Activated T-helper 2 cell treated with anti-CD3 and anti-CD28 coated beads, Interferon-gamma antibody, Interleukin-2, Interleukin-4, amounts not matched to agents 10 μg/mL and 5 μg/mL and 100 μg/mL, durations not matched to agents 14 hours and 24 hours and 36 hours (primary cell): ENCODE measurements around the gene ANKRD12. TPM values are rescaled to one million over a fixed set of nuclear protein-coding genes. Genes with fewer than 3 reads are reported as not detected.
"Not testable (repeated sequence)": the region's sequence is repeated elsewhere in the genome, so short reads cannot be mapped to it uniquely, and the experiment has no call there.

Experiments
- DNase-seq: peaks from one replicate; pipeline ENCODE4 v3.0.0; 2021; ENCODE audit warnings: low spot score
- H3K27ac Mint-ChIP-seq: one replicate; pipeline ENCODE4 v1.8.0; 2021; ENCODE audit warnings: mixed read lengths
- H3K27me3 Mint-ChIP-seq: one replicate; pipeline ENCODE4 v1.8.0; 2021; ENCODE audit warnings: low read depth, mixed read lengths
- H3K36me3 Mint-ChIP-seq: one replicate; pipeline ENCODE4 v1.8.0; 2021; ENCODE audit warnings: low read depth, mixed read lengths
- H3K4me1 Mint-ChIP-seq: one replicate; pipeline ENCODE4 v1.8.0; 2021; ENCODE audit warnings: low read depth, mixed read lengths
- H3K4me3 Mint-ChIP-seq: one replicate; pipeline ENCODE4 v1.8.0; 2021; ENCODE audit warnings: low read depth, mild to moderate bottlenecking, moderate library complexity, mixed read lengths
- H3K9me3 Mint-ChIP-seq: one replicate; pipeline ENCODE4 v1.8.0; 2021; ENCODE audit warnings: mixed read lengths
- intact Hi-C: fragments of 100-400 bp; cut with micrococcal nuclease; formaldehyde crosslinking; loops from one replicate; pipeline ENCODE4 v1.15.1; 2023
- total RNA-seq: library from RNA; stranded (reverse); gene quantifications from 2 replicates; pipeline ENCODE4 v1.2.3, GENCODE V29; 2022

Gene ANKRD12
- 66.0 and 68.7 TPM in 2 replicates for total RNA-seq

DNA sequence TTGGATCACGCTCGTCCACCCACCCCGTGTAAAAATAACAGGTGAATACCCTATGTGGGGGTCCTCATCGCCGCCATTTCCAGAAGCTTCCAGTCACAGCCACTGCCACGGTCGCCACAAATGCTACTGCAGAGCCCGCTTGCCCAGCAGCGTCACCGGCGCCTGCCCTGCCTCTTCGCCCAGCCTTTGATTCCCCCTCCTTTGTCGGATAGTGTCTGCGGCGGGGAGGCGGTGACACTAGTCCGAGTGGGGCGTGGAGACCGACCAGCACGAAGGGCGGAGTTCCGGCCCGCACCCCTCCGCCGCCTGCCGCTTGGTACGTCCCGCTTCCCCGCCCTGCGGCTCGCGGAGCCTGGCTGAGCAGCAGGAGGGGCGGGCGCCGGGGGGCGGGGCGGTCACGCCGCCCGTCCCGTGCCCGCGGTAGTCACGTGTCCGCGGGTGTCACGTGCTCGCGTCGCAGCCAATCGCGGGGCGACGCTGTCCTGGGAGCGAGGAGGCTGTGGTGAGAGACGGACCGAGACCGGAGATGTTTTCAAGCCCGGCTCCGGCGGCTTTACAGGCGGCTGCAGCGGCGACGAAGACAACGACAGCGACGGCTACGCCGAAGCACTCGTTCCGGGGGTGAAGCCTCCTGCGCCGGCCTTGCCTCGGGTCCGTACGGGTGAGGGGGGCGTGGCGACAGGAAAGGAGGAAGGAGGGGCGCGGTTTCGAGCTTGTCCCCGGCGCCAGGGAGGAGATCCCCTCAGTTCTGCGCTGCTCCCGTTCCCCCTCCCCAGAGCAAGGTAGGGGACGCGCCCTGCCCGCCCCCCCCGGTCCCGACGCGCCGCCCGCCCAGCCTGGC lies at the start of gene ANKRD12:
ANKRD12 (plus strand) TSS at position 467 of the 841 bp plus-strand sequence. CDS start 45,652 bp downstream, outside the sequence.
- Mint-ChIP-seq H3K4me3 (peak within 1 kb of the TSS; percentile 95), H3K4me1 (peaks cover 54% of the 10 kb centered on the region), H3K27me3 (no peaks in the 10 kb centered on the region), H3K9me3 (no peaks in the 10 kb centered on the region), H3K27ac (peak within 1 kb of the TSS; percentile 99), H3K36me3 (peaks cover 68% of the 10 kb centered on the region)
- intact Hi-C loops, result loop anchor here (1.0 to 5.0 kb wide), 7 partner anchors 19 to 776 kb away; partner anchors contain the start of genes NDUFV2, RALBP1, TWSG1 and VAPA
- peak; percentile 98 for DNase-seq

DNA sequence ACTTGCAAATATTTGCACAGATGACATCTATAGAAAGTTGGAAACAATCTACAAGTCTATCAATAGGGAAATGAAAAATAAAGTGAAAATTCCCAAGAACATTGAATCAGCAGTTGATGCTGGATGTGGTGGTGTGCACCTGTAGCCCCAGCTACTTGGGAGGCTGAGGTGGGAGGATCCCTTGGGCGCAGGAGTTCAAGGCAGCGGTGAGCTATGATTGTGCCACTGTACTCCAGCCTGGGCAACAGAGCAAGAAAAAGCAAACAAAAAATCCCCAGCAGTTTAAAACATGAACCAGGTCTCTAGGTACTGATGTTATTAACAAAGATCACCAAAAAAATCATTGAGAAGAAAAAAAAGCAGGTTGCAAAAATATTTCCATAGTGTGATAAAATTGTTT lies 49.4 kb upstream of the ANKRD12 start:
- intact Hi-C loops, result loop anchor here (10.0 kb wide), 1 partner anchor 528 kb away; the partner anchor contains the start of gene PPP4R1
- peaks cover 15% of the 10 kb centered on the region for H3K9me3 Mint-ChIP-seq
- H3K27ac Mint-ChIP-seq, result peak overlapping the region; percentile 67
- peak overlapping the region; percentile 16 for H3K4me3 Mint-ChIP-seq
- no peak for DNase-seq
- H3K36me3 Mint-ChIP-seq, result peaks cover 42% of the 10 kb centered on the region
- no peaks in the 10 kb centered on the region for H3K27me3 Mint-ChIP-seq
- H3K4me1 Mint-ChIP-seq, result peaks cover 59% of the 10 kb centered on the region

DNA sequence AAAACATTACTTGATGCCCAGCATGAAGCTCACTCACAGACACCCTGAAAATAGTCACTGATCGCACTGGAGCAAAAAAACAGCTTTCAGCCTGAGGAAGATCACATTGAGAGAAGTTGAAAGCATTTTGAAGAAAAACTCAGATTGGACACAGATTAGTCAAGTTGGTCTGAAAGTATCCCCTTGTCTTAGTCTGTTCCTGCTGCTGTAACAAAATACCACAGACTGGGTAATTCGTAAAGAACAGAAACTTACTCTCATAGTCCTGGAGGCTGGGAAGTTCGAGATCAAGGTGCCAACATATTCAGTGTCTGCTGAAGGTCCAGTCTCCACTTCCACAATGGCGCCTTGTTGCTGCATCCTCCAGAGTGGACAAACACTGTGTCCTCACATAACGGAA lies 48.3 kb upstream of the ANKRD12 start:
- intact Hi-C loops, result loop anchor here (10.0 kb wide), 1 partner anchor 527 kb away; the partner anchor contains the start of gene PPP4R1
- peaks cover 58% of the 10 kb centered on the region for H3K4me1 Mint-ChIP-seq
- H3K36me3 Mint-ChIP-seq, result peaks cover 42% of the 10 kb centered on the region
- peak overlapping the region; percentile 85 for H3K27ac Mint-ChIP-seq
- H3K9me3 Mint-ChIP-seq, result peaks cover 15% of the 10 kb centered on the region
- no peak for DNase-seq
- H3K27me3 Mint-ChIP-seq, result no peaks in the 10 kb centered on the region
- H3K4me3 Mint-ChIP-seq, result peak overlapping the region; percentile 69

DNA sequence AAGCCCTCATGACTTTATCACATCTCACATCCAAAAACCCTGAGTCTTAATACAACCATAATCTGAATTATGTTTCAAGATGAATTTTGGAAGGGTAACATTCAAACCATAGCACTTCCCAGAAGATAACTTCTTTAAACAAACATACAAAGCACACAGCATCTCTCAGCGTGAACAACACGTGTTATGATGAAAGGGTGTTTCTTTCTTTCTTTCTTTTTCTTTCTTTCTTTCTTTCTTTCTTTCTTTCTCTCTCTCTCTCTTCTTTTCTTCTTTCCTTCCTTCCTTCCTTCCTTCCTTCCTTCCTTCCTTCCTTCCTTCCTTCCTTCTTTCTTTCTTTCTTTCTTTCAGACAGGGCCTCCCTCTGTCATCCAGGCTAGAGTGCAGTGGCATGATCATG lies 47.9 kb upstream of the ANKRD12 start:
- not testable (repeated sequence) for DNase-seq, H3K27me3 Mint-ChIP-seq
- intact Hi-C loops, result loop anchor here (10.0 kb wide), 1 partner anchor 526 kb away; the partner anchor contains the start of gene PPP4R1
- peaks cover 42% of the 10 kb centered on the region for H3K36me3 Mint-ChIP-seq
- peak overlapping the region; percentile 85 for H3K27ac Mint-ChIP-seq
- H3K4me3 Mint-ChIP-seq, result peak overlapping the region; percentile 69
- H3K4me1 Mint-ChIP-seq, result peaks cover 55% of the 10 kb centered on the region
- peaks cover 15% of the 10 kb centered on the region for H3K9me3 Mint-ChIP-seq

DNA sequence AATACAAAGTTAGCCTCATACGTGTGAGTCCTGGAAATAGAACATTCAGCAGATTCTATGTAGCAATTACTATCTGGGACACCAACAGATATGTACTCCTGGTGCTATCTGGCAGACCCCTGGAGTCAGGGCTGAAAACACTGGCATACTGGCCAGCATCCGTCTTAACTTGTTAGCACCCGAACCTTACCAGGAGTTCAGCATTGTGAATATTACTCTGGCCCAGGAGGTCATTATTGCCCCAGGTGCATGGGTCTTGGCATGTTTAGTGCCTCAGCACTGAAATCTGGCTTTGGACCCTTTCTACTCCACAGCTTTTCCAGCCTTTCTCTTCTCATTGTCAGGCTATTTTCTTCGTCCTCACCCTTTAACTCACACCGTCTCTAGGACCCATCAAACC lies 46.0 kb upstream of the ANKRD12 start:
- peak overlapping the region; percentile 99 for H3K27ac Mint-ChIP-seq
- peak overlapping the region; percentile 93 for H3K4me3 Mint-ChIP-seq
- no peak for DNase-seq
- H3K27me3 Mint-ChIP-seq, result no peaks in the 10 kb centered on the region
- intact Hi-C loops, result no loop called here
- H3K9me3 Mint-ChIP-seq, result peaks cover 15% of the 10 kb centered on the region
- peaks cover 69% of the 10 kb centered on the region for H3K4me1 Mint-ChIP-seq
- peaks cover 42% of the 10 kb centered on the region for H3K36me3 Mint-ChIP-seq

DNA sequence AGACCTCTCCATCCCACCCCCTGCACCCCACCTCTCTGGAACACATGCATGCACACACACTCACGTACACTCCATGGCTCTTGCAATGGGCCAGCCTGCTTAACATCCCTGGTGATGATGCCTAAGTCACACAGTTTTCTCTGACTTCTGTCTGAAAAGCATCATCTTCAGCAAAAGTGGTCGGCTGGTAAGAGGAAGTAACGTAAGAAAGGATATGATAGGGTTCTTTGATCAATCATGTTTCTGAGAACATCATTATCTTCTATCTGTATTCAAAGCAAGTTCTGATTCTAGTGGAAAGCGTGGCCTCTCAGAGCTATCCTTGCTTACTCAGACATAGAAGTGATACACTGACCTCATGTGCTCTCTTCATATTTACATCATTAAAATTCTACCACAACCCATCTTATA lies 45.5 kb upstream of the ANKRD12 start:
- H3K4me1 Mint-ChIP-seq, result peaks cover 70% of the 10 kb centered on the region
- H3K27me3 Mint-ChIP-seq, result no peaks in the 10 kb centered on the region
- peak overlapping the region; percentile 99 for H3K27ac Mint-ChIP-seq
- H3K4me3 Mint-ChIP-seq, result peak overlapping the region; percentile 93
- intact Hi-C loops, result loop anchor here (1.0 kb wide), 3 partner anchors 8 to 26 kb away; partner anchors contain the start of gene NDUFV2
- H3K36me3 Mint-ChIP-seq, result peaks cover 37% of the 10 kb centered on the region
- DNase-seq, result peak; percentile 56
- H3K9me3 Mint-ChIP-seq, result peaks cover 12% of the 10 kb centered on the region

DNA sequence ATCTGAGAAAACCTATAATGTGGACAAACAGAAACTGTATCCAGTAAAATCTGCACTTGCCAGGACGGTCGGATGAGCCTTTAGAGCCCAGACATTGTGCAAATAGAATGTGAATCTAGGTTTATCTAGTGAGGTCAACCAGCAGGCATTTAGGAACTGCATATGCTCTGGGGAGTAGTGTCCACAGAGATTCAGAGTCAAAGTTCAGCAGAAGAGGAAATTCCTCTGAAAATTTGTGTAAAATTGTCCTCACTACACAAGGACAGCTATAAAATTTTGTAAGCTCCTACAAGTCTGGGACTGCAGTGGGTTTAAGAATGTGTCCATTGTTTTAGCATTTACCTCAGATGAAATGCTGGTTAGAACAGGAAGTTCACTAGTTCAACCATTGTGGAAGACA lies 43.9 kb upstream of the ANKRD12 start:
- DNase-seq, result no peak
- intact Hi-C loops, result no loop called here
- Mint-ChIP-seq H3K9me3 (peaks cover 4% of the 10 kb centered on the region), H3K4me1 (peaks cover 74% of the 10 kb centered on the region), H3K27me3 (no peaks in the 10 kb centered on the region), H3K27ac (peak overlapping the region; percentile 99), H3K4me3 (no peak overlapping the region), H3K36me3 (peaks cover 22% of the 10 kb centered on the region)

DNA sequence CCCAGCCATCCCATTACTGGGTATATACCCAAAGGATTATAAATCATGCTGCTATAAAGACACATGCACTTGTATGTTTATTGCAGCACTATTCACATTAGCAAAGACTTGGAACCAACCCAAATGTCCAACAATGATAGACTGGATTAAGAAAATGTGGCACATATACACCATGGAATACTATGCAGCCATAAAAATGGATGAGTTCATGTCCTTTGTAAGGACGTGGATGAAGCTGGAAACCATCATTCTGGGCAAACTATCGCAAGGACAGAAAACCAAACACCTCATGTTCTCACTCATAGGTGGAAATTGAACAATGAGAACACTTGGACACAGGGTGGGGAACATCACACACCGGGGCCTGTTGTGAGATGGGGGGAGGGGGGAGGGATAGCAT lies 43.5 kb upstream of the ANKRD12 start:
- H3K36me3 Mint-ChIP-seq, result peaks cover 20% of the 10 kb centered on the region
- peaks cover 75% of the 10 kb centered on the region for H3K4me1 Mint-ChIP-seq
- H3K27me3 Mint-ChIP-seq, intact Hi-C loops, H3K4me3 Mint-ChIP-seq, DNase-seq, H3K9me3 Mint-ChIP-seq: not testable (repeated sequence)
- H3K27ac Mint-ChIP-seq, result peak overlapping the region; percentile 99

DNA sequence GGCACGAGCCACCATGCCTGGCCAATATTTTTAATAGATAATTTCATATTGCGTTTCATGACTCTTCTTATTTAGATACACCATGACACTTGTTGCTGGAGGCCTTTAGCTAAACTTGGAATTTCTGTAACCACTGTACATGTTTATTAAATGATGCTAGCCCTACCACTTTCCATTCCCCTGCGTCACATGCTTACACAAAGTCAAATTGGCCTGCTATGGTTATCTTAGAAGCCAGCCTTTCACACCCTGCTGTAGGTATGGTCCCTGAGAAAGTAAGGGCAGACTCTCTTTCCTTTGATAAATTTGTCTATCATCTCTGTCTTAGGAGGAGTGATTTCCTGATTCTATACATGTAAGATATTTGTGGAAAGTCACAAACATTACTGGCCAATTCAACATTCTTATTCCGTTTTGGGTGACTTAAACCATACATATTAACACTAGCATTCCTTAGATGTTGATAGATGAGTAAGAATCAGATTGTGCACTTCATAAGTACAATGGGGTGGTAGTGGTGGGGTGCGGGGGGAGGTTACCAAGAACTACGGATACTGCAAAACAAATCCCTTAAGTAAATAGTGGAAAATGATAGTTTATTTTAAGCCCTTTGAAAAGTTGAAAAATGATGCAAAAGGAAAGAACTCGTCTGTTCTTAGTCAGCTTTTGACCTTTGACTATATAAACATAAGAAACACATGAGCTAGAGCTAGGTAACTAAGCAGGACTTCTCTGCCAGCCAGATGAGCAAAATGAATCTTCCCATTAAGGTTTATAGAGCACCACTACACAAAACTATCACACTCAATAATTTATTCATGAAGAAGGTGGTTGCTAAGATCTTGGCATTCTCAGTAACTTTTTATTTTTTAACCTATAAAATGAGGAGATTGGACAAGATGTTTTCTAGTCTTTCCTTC lies 42.0 kb upstream of the ANKRD12 start:
- Mint-ChIP-seq H3K4me1 (peaks cover 68% of the 10 kb centered on the region), H3K27me3 (no peaks in the 10 kb centered on the region), H3K27ac (peak overlapping the region; percentile 99), H3K9me3 (peaks cover 4% of the 10 kb centered on the region), H3K36me3 (peaks cover 9% of the 10 kb centered on the region), H3K4me3 (peak overlapping the region; percentile 62)
- intact Hi-C loops, result loop anchor here (1.0 to 2.0 kb wide), 2 partner anchors 23 to 42 kb away; partner anchors contain the start of gene ANKRD12
- peak; percentile 46 for DNase-seq

DNA sequence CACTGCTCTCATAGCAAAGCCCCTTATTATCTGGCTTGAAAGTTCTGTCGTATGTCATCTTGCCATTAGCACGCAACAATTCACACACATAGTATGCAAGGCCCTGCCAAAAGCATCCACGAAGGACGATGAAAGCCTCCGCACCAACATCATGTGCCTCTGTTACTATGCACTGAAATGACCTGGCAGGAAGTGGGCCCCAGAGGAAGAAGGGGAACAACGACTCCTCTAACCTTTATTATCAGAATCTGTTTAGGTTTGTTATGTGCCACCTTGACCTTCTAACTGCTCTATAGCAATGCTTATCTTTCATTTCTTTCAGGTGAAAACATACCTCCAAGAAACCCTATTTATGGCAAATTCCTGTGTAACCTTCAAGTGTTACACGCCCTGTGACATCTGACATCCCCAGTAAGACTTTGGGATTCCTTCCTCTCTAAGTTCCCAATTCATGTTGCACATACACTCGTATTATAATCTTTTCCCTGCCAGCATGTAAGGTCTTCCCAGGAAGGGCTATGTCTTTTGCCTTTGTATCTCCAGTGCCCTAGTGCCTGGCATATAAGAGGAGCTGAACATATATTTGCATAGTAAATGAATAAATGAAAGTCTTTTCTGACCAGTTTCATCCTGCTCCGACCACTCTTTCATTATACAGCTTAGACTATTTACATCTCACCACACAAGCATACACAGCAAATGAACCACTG lies 41.1 kb upstream of the ANKRD12 start:
- H3K27me3 Mint-ChIP-seq, result no peaks in the 10 kb centered on the region
- H3K27ac Mint-ChIP-seq, result peak overlapping the region; percentile 99
- intact Hi-C loops, result loop anchor here (1.0 to 2.0 kb wide), 3 partner anchors 13 to 41 kb away; partner anchors contain the start of gene ANKRD12
- H3K36me3 Mint-ChIP-seq, result peaks cover 6% of the 10 kb centered on the region
- peaks cover 66% of the 10 kb centered on the region for H3K4me1 Mint-ChIP-seq
- DNase-seq, result peak; percentile 58
- H3K9me3 Mint-ChIP-seq, result peaks cover 4% of the 10 kb centered on the region
- H3K4me3 Mint-ChIP-seq, result peak overlapping the region; percentile 62

DNA sequence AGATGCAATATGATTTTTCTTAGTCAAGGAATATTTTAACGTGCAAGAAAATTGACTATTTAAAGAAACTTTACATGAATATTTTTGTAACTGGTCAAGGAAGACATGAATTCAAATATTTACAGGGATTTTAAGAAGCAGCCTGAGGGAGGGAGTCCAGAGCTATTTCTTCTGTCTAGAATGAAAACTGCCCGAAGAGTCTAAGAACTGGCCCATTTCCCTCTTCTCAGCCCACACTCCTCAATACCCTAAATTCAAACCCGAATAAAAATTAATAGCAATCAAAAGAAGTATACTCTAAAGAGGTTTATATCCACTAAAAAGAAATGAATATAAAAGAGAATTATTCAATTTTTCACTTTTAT lies 40.6 kb upstream of the ANKRD12 start:
- Mint-ChIP-seq H3K36me3 (peaks cover 3% of the 10 kb centered on the region), H3K9me3 (peaks cover 4% of the 10 kb centered on the region)

DNA sequence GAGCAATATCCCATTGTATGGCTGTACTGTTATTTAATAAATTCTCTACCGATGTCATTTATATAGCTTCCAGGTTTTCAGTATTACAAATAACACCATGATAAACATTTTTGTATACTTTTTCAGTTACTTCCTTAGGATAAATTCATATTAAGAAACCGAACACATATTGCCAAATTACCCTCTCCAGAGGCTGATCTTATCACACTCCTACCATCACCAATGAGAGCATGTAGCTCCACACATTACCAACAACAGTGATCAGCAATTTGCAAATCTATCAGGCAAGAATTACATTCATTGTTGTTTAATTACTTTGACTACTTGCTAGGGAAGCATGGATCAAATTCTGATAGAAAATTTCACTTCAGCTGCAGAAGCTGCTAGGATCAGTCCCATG lies 39.9 kb upstream of the ANKRD12 start:
- Mint-ChIP-seq H3K4me3 (no peak overlapping the region), H3K4me1 (peaks cover 63% of the 10 kb centered on the region), H3K27ac (peak overlapping the region; percentile 97), H3K27me3 (no peaks in the 10 kb centered on the region), H3K9me3 (no peaks in the 10 kb centered on the region), H3K36me3 (no peaks in the 10 kb centered on the region)
- no peak for DNase-seq
- intact Hi-C loops, result loop anchor here (2.0 kb wide), 1 partner anchor 14 kb away; no protein-coding TSS in a partner anchor

More for the DNA sequence above, 40.6 kb upstream of the ANKRD12 start:
- intact Hi-C loops, result loop anchor here (2.0 kb wide), 1 partner anchor 13 kb away; no protein-coding TSS in a partner anchor
- Mint-ChIP-seq H3K4me1 (peaks cover 63% of the 10 kb centered on the region), H3K27ac (peak overlapping the region; percentile 99), H3K4me3 (peak overlapping the region; percentile 62), H3K27me3 (no peaks in the 10 kb centered on the region)
- DNase-seq, result no peak
